Osteoblast (primary cell): ENCODE results near the gene ARHGAP15. TPM values are rescaled to one million over a fixed set of nuclear protein-coding genes. Genes with fewer than 3 reads are reported as not detected.

Experiments used
- DNase-seq: peaks from one replicate; pipeline ENCODE4 v3.0.0; 2011; ENCODE audit warnings: low spot score, mixed read lengths; ENCODE audit not compliant: insufficient read length; ENCODE audit errors: missing footprints
- H2AFZ ChIP-seq: 2 replicates; pipeline ENCODE4 v1.6.0; 2011; ENCODE audit warnings: mild to moderate bottlenecking, low read length
- H3K27ac ChIP-seq: 2 replicates; pipeline ENCODE4 v1.5.1; 2011; ENCODE audit warnings: mild to moderate bottlenecking, low read depth, low read length, moderate library complexity
- H3K27me3 ChIP-seq: 2 replicates; pipeline ENCODE4 v1.6.0; 2012; ENCODE audit warnings: mild to moderate bottlenecking, control low read depth, inconsistent platforms, low read length, moderate library complexity; ENCODE audit not compliant: insufficient read depth
- H3K36me3 ChIP-seq: 2 replicates; pipeline ENCODE4 v1.5.1; 2011; ENCODE audit warnings: mild to moderate bottlenecking, low read length, control low read depth, moderate library complexity; ENCODE audit not compliant: insufficient read depth
- H3K4me1 ChIP-seq: 2 replicates; pipeline ENCODE4 v1.5.1; 2011; ENCODE audit warnings: mild to moderate bottlenecking, low read length, control low read depth, moderate library complexity; ENCODE audit not compliant: insufficient read depth
- H3K4me2 ChIP-seq: 2 replicates; pipeline ENCODE4 v1.6.0; 2011; ENCODE audit warnings: mild to moderate bottlenecking, low read length; ENCODE audit not compliant: insufficient read depth
- H3K4me3 ChIP-seq: fragments of 200-600 bp; sonication (generic); 3 replicates; pipeline ENCODE4 v1.5.1; 2012; ENCODE audit warnings: mild to moderate bottlenecking, low read length, inconsistent platforms; ENCODE audit not compliant: insufficient read depth
- H3K79me2 ChIP-seq: 2 replicates; pipeline ENCODE4 v1.6.0; 2012; ENCODE audit warnings: mild to moderate bottlenecking, low read length, control low read depth, inconsistent platforms; ENCODE audit not compliant: insufficient read depth
- H3K9me3 ChIP-seq: 2 replicates; pipeline ENCODE4 v1.5.1; 2011; ENCODE audit warnings: low read depth, low read length, control low read depth
- H4K20me1 ChIP-seq: 2 replicates; pipeline ENCODE4 v1.6.0; 2012; ENCODE audit warnings: mild to moderate bottlenecking, low read length, control low read depth; ENCODE audit not compliant: insufficient read depth
- CTCF ChIP-seq: IDR thresholded peaks from 2 replicates; pipeline ENCODE4 v1.5.1; 2011; ENCODE audit warnings: mild to moderate bottlenecking, low read depth, low read length, moderate library complexity; ENCODE audit errors: extremely low read depth
- total RNA-seq: library from RNA; depleted of rRNA; stranded (reverse); fragments of >200 nt; gene quantifications from 2 replicates; pipeline ENCODE4 v1.2.3, GENCODE V29; 2012

ARHGAP15 gene
- total RNA-seq, 1 donor: 2.2 TPM

- H3K4me3 ChIP-seq: no peak overlapping the region
- no peak for TF ChIP-seq CTCF
- no peaks in the 10 kb centered on the region for H3K79me2 ChIP-seq
- H3K27me3 ChIP-seq: no peaks in the 10 kb centered on the region
- H3K4me2 ChIP-seq: no peak overlapping the region
- H3K9me3 ChIP-seq: no peaks in the 10 kb centered on the region
- H3K36me3 ChIP-seq: no peaks in the 10 kb centered on the region
- H2AFZ ChIP-seq: no peak overlapping the region
- no peak overlapping the region for H3K27ac ChIP-seq
- no peak for DNase-seq
- H3K4me1 ChIP-seq: no peaks in the 10 kb centered on the region
- H4K20me1 ChIP-seq: no peaks in the 10 kb centered on the region
These were observed 331.2 kb downstream of the ARHGAP15 start for GRCh38 chr2:143460382-143460781.

GRCh38 chr2:143463719-143464118 lies 334.5 kb downstream of the ARHGAP15 start:
- Histone ChIP-seq H3K9me3 (no peaks in the 10 kb centered on the region), H3K4me2 (no peak overlapping the region), H4K20me1 (no peaks in the 10 kb centered on the region), H3K36me3 (no peaks in the 10 kb centered on the region), H3K79me2 (no peaks in the 10 kb centered on the region), H3K4me3 (no peak overlapping the region), H3K27me3 (no peaks in the 10 kb centered on the region), H3K4me1 (no peaks in the 10 kb centered on the region), H2AFZ (no peak overlapping the region), H3K27ac (no peak overlapping the region)
- DNase-seq: no peak
- TF ChIP-seq CTCF: no peak

- no peaks in the 10 kb centered on the region for H3K36me3 ChIP-seq
- H3K27me3 ChIP-seq: no peaks in the 10 kb centered on the region
- no peak overlapping the region for H3K4me2 ChIP-seq
- H3K79me2 ChIP-seq: no peaks in the 10 kb centered on the region
- no peaks in the 10 kb centered on the region for H3K9me3 ChIP-seq
- TF ChIP-seq CTCF: no peak
- no peak overlapping the region for H3K4me3 ChIP-seq
- no peaks in the 10 kb centered on the region for H3K4me1 ChIP-seq
- DNase-seq: no peak
- no peaks in the 10 kb centered on the region for H4K20me1 ChIP-seq
- no peak overlapping the region for H3K27ac ChIP-seq
- no peak overlapping the region for H2AFZ ChIP-seq
These were observed 337.2 kb downstream of the ARHGAP15 start for GRCh38 chr2:143466391-143466790.

- H3K36me3 ChIP-seq: no peaks in the 10 kb centered on the region
- no peaks in the 10 kb centered on the region for H4K20me1 ChIP-seq
- no peak overlapping the region for H3K27ac ChIP-seq
- TF ChIP-seq CTCF: no peak
- H3K4me1 ChIP-seq: no peaks in the 10 kb centered on the region
- no peak overlapping the region for H2AFZ ChIP-seq
- no peaks in the 10 kb centered on the region for H3K27me3 ChIP-seq
- no peak for DNase-seq
- no peak overlapping the region for H3K4me2 ChIP-seq
- H3K79me2 ChIP-seq: no peaks in the 10 kb centered on the region
- no peak overlapping the region for H3K4me3 ChIP-seq
- H3K9me3 ChIP-seq: no peaks in the 10 kb centered on the region
These were observed 337.8 kb downstream of the ARHGAP15 start for GRCh38 chr2:143467011-143467410.
